ENCODE data around the gene BOC.

The BOC gene

DNA sequence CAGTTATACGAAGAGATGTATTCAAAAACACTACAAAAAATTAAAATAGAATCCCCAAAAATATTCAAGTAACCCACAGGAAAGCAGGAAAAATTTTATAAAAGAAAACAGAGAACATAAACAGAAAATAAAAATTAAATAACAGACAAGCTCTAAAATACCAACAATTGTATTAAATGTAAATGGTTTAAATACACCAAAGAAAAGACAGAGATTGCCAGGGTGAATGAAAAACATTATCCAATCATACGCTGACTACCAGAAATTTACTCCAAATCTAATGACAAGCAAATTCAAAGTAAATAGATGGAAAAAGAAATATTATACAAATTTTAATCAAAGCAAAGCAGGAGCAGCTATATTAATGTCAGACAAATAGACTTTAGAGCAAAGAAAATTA is 103.6 kb downstream of the BOC start:
- TF ChIP-seq, protein P1, sequence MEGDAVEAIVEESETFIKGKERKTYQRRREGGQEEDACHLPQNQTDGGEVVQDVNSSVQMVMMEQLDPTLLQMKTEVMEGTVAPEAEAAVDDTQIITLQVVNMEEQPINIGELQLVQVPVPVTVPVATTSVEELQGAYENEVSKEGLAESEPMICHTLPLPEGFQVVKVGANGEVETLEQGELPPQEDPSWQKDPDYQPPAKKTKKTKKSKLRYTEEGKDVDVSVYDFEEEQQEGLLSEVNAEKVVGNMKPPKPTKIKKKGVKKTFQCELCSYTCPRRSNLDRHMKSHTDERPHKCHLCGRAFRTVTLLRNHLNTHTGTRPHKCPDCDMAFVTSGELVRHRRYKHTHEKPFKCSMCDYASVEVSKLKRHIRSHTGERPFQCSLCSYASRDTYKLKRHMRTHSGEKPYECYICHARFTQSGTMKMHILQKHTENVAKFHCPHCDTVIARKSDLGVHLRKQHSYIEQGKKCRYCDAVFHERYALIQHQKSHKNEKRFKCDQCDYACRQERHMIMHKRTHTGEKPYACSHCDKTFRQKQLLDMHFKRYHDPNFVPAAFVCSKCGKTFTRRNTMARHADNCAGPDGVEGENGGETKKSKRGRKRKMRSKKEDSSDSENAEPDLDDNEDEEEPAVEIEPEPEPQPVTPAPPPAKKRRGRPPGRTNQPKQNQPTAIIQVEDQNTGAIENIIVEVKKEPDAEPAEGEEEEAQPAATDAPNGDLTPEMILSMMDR (IDR thresholded peaks at IDR 0.05): no peak

DNA sequence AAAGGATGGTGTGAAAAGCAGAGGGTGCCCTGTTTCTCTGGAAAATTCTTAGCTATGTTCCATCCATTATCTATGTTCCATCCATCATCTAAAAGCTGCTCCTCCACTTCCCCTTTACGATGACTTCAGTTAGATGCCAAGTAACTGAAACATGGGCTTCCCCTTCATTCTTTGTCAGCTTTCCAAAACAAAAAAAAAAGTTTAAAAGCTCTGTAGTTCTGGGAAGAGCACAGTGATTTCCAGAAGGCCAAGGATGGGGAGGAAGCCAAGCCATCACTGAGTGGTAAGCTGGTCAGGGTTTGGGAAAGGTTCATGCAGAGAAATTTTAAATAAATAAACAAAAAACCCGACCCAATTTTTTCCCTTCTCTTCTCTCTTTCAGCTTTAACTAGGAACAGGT is 118.4 kb downstream of the BOC start:
- TF ChIP-seq, protein P1 (IDR thresholded peaks at IDR 0.05): no peak

DNA sequence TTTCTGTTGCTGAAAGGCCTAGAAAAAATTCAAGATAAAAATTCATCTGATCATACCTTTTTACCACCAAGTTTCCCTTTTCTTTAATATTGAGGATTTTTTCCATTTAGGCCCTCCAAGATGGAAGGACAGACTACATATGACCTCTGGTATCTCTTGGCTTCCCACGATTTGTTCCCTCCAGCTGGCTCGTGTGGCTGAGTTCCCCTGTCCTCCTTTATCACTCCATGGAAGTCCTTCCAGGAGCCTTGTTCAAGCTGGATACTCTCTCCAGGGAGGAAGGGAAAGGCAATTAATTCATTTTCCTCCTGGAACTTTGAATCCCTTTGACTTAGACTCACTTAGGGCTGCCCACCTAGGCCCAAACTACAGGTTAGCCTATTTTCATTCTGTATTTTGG is 119.4 kb downstream of the BOC start:
- TF ChIP-seq, protein P1 (IDR thresholded peaks at IDR 0.05): no peak

DNA sequence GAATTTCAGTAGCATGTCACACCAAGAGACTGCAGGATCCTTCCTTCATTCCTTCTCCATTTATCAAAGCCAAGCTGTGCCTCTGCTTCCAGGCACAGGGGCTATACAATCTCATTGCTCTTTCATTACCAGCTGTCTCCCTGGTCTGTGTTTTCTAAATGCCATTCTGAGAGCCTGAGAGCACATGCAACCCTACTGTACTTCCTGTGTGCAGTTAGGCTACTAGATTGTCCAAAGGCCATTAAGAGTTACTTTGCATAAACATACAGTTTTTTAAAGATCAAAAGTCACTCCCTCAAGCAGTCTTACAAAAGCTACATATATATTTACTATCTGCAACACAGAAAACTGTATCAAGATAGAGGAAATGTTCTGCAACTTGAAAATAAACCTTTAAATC is 119.8 kb downstream of the BOC start:
- TF ChIP-seq, protein P1 (IDR thresholded peaks at IDR 0.05): no peak
